ENCODE results near the gene XKR7.

- TF ChIP-seq ISL1 (CRISPR knock-in tag; IDR thresholded peaks at IDR 0.05) (no peak), CSDC2 (CRISPR knock-in tag; IDR thresholded peaks at IDR 0.05) (no peak), BACH2 (CRISPR knock-in tag; IDR thresholded peaks at IDR 0.05; ENCODE audit: borderline replicate concordance) (no peak), CREB5 (CRISPR knock-in tag; IDR thresholded peaks at IDR 0.05; ENCODE audit: low read depth) (no peak), ESRRG (CRISPR knock-in tag; IDR thresholded peaks at IDR 0.05) (no peak), POU6F1 (CRISPR knock-in tag; IDR thresholded peaks at IDR 0.05; ENCODE audit: borderline replicate concordance, low read depth) (no peak)
These were observed 83.1 kb downstream of the XKR7 start for GRCh38 chr20:32050851-32051556.
